SU-DHL-6 (cell line): ENCODE measurements around the gene OR5B3.

ENCODE experiments used
- CTCF ChIP-seq: fragments of 200-600 bp; sonication (generic); IDR thresholded peaks from one replicate; pipeline ENCODE4 v1.5.1; 2017; ENCODE audit warnings: antibody characterized with exemption, mild to moderate bottlenecking, low read length, moderate library complexity; ENCODE audit not compliant: insufficient read depth, poor library complexity, severe bottlenecking
- EZH2phosphoT487 ChIP-seq: fragments of 200-600 bp; sonication (generic), shearing (Covaris generic); conservative IDR thresholded peaks from 2 replicates; pipeline ENCODE4 v1.6.1; 2018; ENCODE audit warnings: mild to moderate bottlenecking, antibody characterized with exemption, low read length, moderate library complexity, mixed read lengths

- TF ChIP-seq CTCF (no peak), EZH2phosphoT487 (no peak)
These were observed 47.7 kb downstream of the OR5B3 start, which contains the start of gene OR5B17 for GRCh38 chr11:58358969-58359368.
